ENCODE data around the gene LRP2BP.

The LRP2BP gene

GRCh38 chr4:185357211-185357610 is 38.5 kb downstream of the LRP2BP start:
- no peaks in the 10 kb centered on the region for H3K4me1 ChIP-seq (ENCODE audit: control extremely low read depth in 1 of 4, control insufficient read depth in 4 of 4, insufficient read depth in 4 of 4, low read length in 3 of 4)
- H3K27ac ChIP-seq (ENCODE audit: insufficient read depth in 1 of 2, low read depth in 1 of 2, low read length in 2 of 2, poor library complexity in 1 of 2, severe bottlenecking in 2 of 2): no peak overlapping the region
- DNase-seq: no peak
- H3K36me3 ChIP-seq (ENCODE audit: control insufficient read depth in 4 of 4, insufficient read depth in 4 of 4, low read length in 3 of 4): no peaks in the 10 kb centered on the region
- WGBS (ENCODE audit: insufficient coverage): 96% methylated on average over 3 of the region's 5 CpGs
- CTCF ChIA-PET: no interaction called here
- H3K9me3 ChIP-seq (ENCODE audit: control extremely low read depth in 1 of 5, control insufficient read depth in 4 of 5, insufficient read depth in 2 of 5, low read depth in 1 of 5, low read length in 4 of 5): no peaks in the 10 kb centered on the region
- H3K27me3 ChIP-seq (replicated peaks in 2 of 5; ENCODE audit: control insufficient read depth in 4 of 5, insufficient read depth in 5 of 5, low read length in 4 of 5): no peaks in the 10 kb centered on the region
- no peak overlapping the region for H3K4me3 ChIP-seq (ENCODE audit: control insufficient read depth in 1 of 7, extremely low read depth in 1 of 7, insufficient read depth in 4 of 7, low read depth in 2 of 7, low read length in 6 of 7)
- POLR2A ChIA-PET: interaction anchor here (0.6 kb wide), 1 partner anchor 197 kb away, joined by 3 read pairs; no protein-coding TSS in a partner anchor

- 100% methylated on average over 1 of the region's 2 CpGs for WGBS (ENCODE audit: insufficient coverage)
- no peaks in the 10 kb centered on the region for H3K36me3 ChIP-seq (ENCODE audit: control insufficient read depth in 4 of 4, insufficient read depth in 4 of 4, low read length in 3 of 4)
- H3K4me1 ChIP-seq (ENCODE audit: control extremely low read depth in 1 of 4, control insufficient read depth in 4 of 4, insufficient read depth in 4 of 4, low read length in 3 of 4): no peaks in the 10 kb centered on the region
- no peaks in the 10 kb centered on the region for H3K9me3 ChIP-seq (ENCODE audit: control extremely low read depth in 1 of 5, control insufficient read depth in 4 of 5, insufficient read depth in 2 of 5, low read depth in 1 of 5, low read length in 4 of 5)
- no peak for DNase-seq
- CTCF ChIA-PET: no interaction called here
- no peak overlapping the region for H3K4me3 ChIP-seq (ENCODE audit: control insufficient read depth in 1 of 7, extremely low read depth in 1 of 7, insufficient read depth in 4 of 7, low read depth in 2 of 7, low read length in 6 of 7)
- POLR2A ChIA-PET: no interaction called here
- no peak overlapping the region for H3K27ac ChIP-seq (ENCODE audit: insufficient read depth in 1 of 2, low read depth in 1 of 2, low read length in 2 of 2, poor library complexity in 1 of 2, severe bottlenecking in 2 of 2)
- no peaks in the 10 kb centered on the region for H3K27me3 ChIP-seq (replicated peaks in 2 of 5; ENCODE audit: control insufficient read depth in 4 of 5, insufficient read depth in 5 of 5, low read length in 4 of 5)
Observed at GRCh38 chr4:185352741-185353140, 43.0 kb downstream of the LRP2BP start.

DNA sequence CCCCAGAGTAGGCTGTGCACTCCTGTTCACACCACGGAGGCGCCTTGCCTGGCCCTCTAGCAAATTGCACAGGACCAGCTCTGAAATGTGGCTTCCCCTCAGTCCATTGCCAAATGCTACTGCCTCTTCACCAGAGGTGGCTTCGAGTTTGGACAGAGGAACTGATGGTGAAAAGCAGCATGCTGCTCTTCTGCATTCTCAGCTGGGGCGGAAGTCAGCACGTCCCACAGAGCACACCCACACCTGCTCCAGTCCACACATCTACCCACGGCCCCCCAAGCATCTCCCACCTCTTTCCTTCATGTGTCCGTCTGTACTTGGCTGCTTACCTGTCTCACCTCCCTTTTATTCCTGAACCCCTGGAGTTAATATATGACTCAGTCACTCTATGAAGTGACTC is 43.5 kb downstream of the LRP2BP start:
- H3K9me3 ChIP-seq (ENCODE audit: control extremely low read depth in 1 of 5, control insufficient read depth in 4 of 5, insufficient read depth in 2 of 5, low read depth in 1 of 5, low read length in 4 of 5): no peaks in the 10 kb centered on the region
- ChIA-PET POLR2A (no interaction called here), CTCF (no interaction called here)
- no peaks in the 10 kb centered on the region for H3K27me3 ChIP-seq (replicated peaks in 2 of 5; ENCODE audit: control insufficient read depth in 4 of 5, insufficient read depth in 5 of 5, low read length in 4 of 5)
- WGBS (ENCODE audit: insufficient coverage): 91% methylated on average over 7 of the region's 7 CpGs
- H3K36me3 ChIP-seq (ENCODE audit: control insufficient read depth in 4 of 4, insufficient read depth in 4 of 4, low read length in 3 of 4): no peaks in the 10 kb centered on the region
- no peak overlapping the region for H3K27ac ChIP-seq (ENCODE audit: insufficient read depth in 1 of 2, low read depth in 1 of 2, low read length in 2 of 2, poor library complexity in 1 of 2, severe bottlenecking in 2 of 2)
- no peak for DNase-seq
- H3K4me1 ChIP-seq (ENCODE audit: control extremely low read depth in 1 of 4, control insufficient read depth in 4 of 4, insufficient read depth in 4 of 4, low read length in 3 of 4): no peaks in the 10 kb centered on the region
- no peak overlapping the region for H3K4me3 ChIP-seq (ENCODE audit: control insufficient read depth in 1 of 7, extremely low read depth in 1 of 7, insufficient read depth in 4 of 7, low read depth in 2 of 7, low read length in 6 of 7)

DNA sequence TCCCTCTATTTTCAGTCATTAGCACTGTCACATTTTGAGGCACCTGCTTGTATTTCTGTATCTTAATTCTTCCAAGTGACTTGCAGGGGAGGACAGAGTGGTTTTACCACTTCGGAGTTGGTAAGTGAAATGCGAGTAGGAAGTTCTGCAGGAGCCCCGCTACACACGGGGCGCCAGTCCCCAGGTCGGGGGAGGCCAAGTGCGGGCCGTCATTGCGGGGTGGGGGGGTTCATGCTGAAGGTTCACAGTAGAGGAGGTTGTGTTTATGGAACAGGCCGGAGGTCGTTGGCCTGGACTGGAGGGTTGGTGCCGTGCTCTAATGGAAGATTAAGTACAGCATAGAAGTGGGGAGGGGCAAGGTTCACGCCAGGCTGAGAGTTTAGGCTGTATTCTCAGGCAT is 44.0 kb downstream of the LRP2BP start:
- WGBS (ENCODE audit: insufficient coverage): 98% methylated on average over 13 of the region's 13 CpGs
- CTCF ChIA-PET: no interaction called here
- Histone ChIP-seq H3K4me1 (ENCODE audit: control extremely low read depth in 1 of 4, control insufficient read depth in 4 of 4, insufficient read depth in 4 of 4, low read length in 3 of 4) (no peaks in the 10 kb centered on the region), H3K36me3 (ENCODE audit: control insufficient read depth in 4 of 4, insufficient read depth in 4 of 4, low read length in 3 of 4) (no peaks in the 10 kb centered on the region), H3K9me3 (ENCODE audit: control extremely low read depth in 1 of 5, control insufficient read depth in 4 of 5, insufficient read depth in 2 of 5, low read depth in 1 of 5, low read length in 4 of 5) (no peaks in the 10 kb centered on the region), H3K4me3 (ENCODE audit: control insufficient read depth in 1 of 7, extremely low read depth in 1 of 7, insufficient read depth in 4 of 7, low read depth in 2 of 7, low read length in 6 of 7) (no peak overlapping the region), H3K27me3 (replicated peaks in 2 of 5; ENCODE audit: control insufficient read depth in 4 of 5, insufficient read depth in 5 of 5, low read length in 4 of 5) (no peaks in the 10 kb centered on the region), H3K27ac (ENCODE audit: insufficient read depth in 1 of 2, low read depth in 1 of 2, low read length in 2 of 2, poor library complexity in 1 of 2, severe bottlenecking in 2 of 2) (no peak overlapping the region)
- no peak for DNase-seq
- POLR2A ChIA-PET: no interaction called here

GRCh38 chr4:185346975-185347601 is 48.6 kb downstream of the LRP2BP start:
- Histone ChIP-seq H3K27me3 (replicated peaks in 2 of 5; ENCODE audit: control insufficient read depth in 4 of 5, insufficient read depth in 5 of 5, low read length in 4 of 5) (no peaks in the 10 kb centered on the region), H3K4me1 (ENCODE audit: control extremely low read depth in 1 of 4, control insufficient read depth in 4 of 4, insufficient read depth in 4 of 4, low read length in 3 of 4) (peaks cover 0 to 11% (median 2%) of the 10 kb centered on the region in 4 experiments), H3K4me3 (ENCODE audit: control insufficient read depth in 1 of 7, extremely low read depth in 1 of 7, insufficient read depth in 4 of 7, low read depth in 2 of 7, low read length in 6 of 7) (no peak overlapping the region), H3K27ac (ENCODE audit: insufficient read depth in 1 of 2, low read depth in 1 of 2, low read length in 2 of 2, poor library complexity in 1 of 2, severe bottlenecking in 2 of 2) (no peak overlapping the region), H3K9me3 (ENCODE audit: control extremely low read depth in 1 of 5, control insufficient read depth in 4 of 5, insufficient read depth in 2 of 5, low read depth in 1 of 5, low read length in 4 of 5) (no peaks in the 10 kb centered on the region), H3K36me3 (ENCODE audit: control insufficient read depth in 4 of 4, insufficient read depth in 4 of 4, low read length in 3 of 4) (no peaks in the 10 kb centered on the region)
- ChIA-PET CTCF (no interaction called here), POLR2A (no interaction called here)
- DNase-seq: no peak
- WGBS (ENCODE audit: insufficient coverage): 99% methylated on average over 5 of the region's 14 CpGs

DNA sequence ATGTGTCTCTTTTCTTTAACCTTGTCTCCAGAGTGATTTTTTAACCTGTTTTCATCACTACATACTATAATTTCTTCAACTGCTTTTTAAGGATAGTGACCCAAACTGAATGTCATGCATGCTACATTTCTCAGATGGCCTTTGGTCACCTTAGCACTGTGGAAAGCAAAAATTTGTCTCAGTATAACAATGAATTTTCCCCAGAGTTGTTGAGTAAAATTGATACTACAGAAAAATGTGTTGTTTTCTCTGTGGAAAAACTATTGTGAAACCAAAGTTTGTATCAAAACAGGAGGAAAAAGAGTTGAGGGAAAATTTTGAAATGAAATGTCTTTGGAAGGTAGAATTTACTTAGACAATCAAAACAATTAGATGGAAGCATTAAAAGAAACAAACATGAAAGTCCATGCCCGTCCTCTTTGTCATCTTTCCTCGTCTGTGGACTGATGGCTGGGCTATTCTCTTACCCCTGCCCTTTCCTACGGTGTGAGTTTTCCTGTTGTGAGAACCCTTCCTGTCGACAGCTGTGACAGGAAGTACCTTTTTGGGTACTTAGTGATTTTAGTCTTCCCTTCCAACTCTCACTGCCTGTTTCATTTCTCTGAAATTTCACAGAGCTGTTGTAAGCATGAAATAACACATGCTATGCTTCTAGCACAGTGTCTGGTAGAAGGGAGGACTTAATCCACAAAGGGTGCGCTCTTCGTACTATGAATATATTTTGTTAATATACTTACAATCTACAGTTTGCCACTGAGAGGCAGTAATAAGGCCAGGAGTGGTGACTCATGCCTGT is 50.8 kb downstream of the LRP2BP start:
- Histone ChIP-seq H3K4me3 (ENCODE audit: control insufficient read depth in 1 of 7, extremely low read depth in 1 of 7, insufficient read depth in 4 of 7, low read depth in 2 of 7, low read length in 6 of 7) (no peak overlapping the region), H3K27ac (ENCODE audit: insufficient read depth in 1 of 2, low read depth in 1 of 2, low read length in 2 of 2, poor library complexity in 1 of 2, severe bottlenecking in 2 of 2) (no peak overlapping the region), H3K4me1 (ENCODE audit: control extremely low read depth in 1 of 4, control insufficient read depth in 4 of 4, insufficient read depth in 4 of 4, low read length in 3 of 4) (peaks cover 0 to 11% (median 2%) of the 10 kb centered on the region in 4 experiments), H3K9me3 (ENCODE audit: control extremely low read depth in 1 of 5, control insufficient read depth in 4 of 5, insufficient read depth in 2 of 5, low read depth in 1 of 5, low read length in 4 of 5) (no peaks in the 10 kb centered on the region), H3K36me3 (ENCODE audit: control insufficient read depth in 4 of 4, insufficient read depth in 4 of 4, low read length in 3 of 4) (no peaks in the 10 kb centered on the region), H3K27me3 (replicated peaks in 2 of 5; ENCODE audit: control insufficient read depth in 4 of 5, insufficient read depth in 5 of 5, low read length in 4 of 5) (no peaks in the 10 kb centered on the region)
- 40% methylated on average over 2 of the region's 6 CpGs for WGBS (ENCODE audit: insufficient coverage)
- POLR2A ChIA-PET: interaction anchor here (0.6 kb wide), 1 partner anchor 10 kb away, joined by 3 read pairs; no protein-coding TSS in a partner anchor
- DNase-seq: no peak
- CTCF ChIA-PET: no interaction called here

DNA sequence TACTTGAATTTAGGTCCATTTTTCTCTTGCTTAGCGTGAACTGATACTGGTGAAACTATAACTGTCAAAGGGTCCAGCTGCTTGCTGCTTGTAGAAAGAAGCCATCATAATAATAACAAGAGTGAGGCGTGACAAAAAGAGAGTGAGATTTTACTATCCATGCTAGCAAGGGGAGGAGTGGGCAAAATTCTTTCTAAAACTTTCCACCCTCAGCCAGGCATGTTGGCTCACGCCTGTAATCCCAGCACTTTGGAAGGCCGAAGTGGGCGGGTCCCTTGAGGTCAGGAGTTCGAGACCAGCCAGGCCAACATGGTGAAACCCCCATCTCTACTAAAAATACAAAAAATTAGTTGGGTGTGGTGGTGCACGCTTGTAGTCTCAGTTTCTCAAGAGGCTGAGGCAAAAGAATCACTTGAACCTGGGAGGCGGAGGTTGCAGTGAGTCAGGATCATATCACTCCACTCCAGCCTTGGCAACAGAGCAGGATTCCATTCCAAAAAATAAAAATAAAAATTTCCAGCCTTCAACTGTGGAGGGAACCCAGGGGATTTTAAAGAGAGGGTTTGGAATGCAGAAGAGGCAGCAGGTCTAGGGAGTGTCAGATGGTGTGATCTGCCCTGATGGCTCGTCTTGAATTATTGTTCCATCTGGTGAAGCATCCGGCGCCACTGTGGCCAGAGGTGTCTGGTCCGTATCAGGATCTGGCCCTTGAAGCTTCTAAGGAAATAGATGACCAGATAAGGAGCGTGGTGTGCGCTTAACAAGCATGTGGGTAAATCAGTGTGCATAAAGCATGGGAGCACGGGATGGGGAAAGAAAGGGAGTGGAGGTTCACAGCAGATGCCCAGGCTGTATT is 51.8 kb downstream of the LRP2BP start:
- ChIA-PET POLR2A (no interaction called here), CTCF (no interaction called here)
- H3K9me3 ChIP-seq (ENCODE audit: control extremely low read depth in 1 of 5, control insufficient read depth in 4 of 5, insufficient read depth in 2 of 5, low read depth in 1 of 5, low read length in 4 of 5): no peaks in the 10 kb centered on the region
- H3K4me3 ChIP-seq (ENCODE audit: control insufficient read depth in 1 of 7, extremely low read depth in 1 of 7, insufficient read depth in 4 of 7, low read depth in 2 of 7, low read length in 6 of 7): no peak overlapping the region
- 64% methylated on average over 11 of the region's 15 CpGs for WGBS (ENCODE audit: insufficient coverage)
- DNase-seq: peak in 1 of 3 donors; percentile 9
- H3K27ac ChIP-seq (ENCODE audit: insufficient read depth in 1 of 2, low read depth in 1 of 2, low read length in 2 of 2, poor library complexity in 1 of 2, severe bottlenecking in 2 of 2): no peak overlapping the region
- H3K4me1 ChIP-seq (ENCODE audit: control extremely low read depth in 1 of 4, control insufficient read depth in 4 of 4, insufficient read depth in 4 of 4, low read length in 3 of 4): peaks cover 0 to 11% (median 2%) of the 10 kb centered on the region in 4 experiments
- no peaks in the 10 kb centered on the region for H3K36me3 ChIP-seq (ENCODE audit: control insufficient read depth in 4 of 4, insufficient read depth in 4 of 4, low read length in 3 of 4)
- H3K27me3 ChIP-seq (replicated peaks in 2 of 5; ENCODE audit: control insufficient read depth in 4 of 5, insufficient read depth in 5 of 5, low read length in 4 of 5): no peaks in the 10 kb centered on the region
